OCI-M2 (cell line): ENCODE results near the gene CENPU.

Experiments used
- DNase-seq: peaks from one replicate; lab custom pipeline; 2025; ENCODE audit not compliant: unreplicated experiment; lab: John Stamatoyannopoulos, UW

CENPU gene

DNA sequence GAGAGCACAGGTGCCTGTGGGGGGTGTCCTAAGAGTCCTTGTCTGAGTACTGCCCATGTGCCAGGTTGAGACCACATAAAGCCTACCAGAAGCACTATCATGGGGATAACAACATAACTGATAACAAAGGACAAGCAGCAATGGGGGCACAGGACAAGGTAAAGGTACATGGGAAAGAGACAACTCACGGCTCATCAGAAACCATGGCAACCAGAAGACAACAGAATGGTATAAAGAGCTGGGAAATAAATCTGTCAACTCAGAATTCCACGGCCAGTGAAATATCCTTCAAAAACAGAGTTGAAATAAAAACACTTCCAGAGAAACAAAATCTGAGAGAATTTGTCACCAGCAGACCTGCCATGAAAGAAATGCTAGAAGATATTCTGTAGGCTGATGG, 20.0 kb downstream of the CENPU start:
- no peak for DNase-seq

DNA sequence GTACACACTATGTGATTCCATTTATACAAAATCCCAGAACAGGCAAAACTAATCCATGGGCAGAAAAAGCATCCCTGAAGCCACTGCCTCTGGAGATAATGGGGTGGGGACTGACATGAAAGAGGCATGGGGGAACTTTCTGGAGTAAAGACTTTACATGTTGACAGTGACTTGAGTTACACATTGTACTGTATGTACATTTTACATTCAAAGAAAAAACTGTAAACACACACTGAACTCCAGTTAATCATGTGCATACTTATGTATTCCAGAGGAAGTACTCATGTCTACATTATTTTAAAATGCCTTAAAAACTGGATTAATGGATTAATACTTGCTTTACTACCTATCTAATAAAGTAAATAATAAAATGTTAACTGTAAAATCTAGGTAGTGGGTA, 21.6 kb downstream of the CENPU start:
- DNase-seq = no peak

DNA sequence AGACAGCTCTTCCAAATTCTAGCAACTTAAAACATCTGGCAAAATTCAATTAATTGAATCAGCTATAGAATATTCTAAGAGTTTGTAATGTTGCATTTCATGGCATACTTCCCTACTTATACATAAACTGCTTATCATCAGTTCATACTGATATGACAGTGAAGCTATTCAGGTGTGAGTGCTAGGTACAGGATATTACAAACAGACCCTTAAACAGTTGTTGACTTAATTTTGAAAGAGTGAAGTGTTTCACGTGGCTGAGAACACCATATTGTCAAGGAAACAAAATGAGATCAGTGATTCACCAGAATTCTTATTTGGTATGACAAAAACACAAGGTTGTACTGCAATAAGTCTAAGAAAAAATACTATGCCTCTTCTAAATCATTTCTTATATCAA, 27.4 kb downstream of the CENPU start:
- DNase-seq = no peak

DNA sequence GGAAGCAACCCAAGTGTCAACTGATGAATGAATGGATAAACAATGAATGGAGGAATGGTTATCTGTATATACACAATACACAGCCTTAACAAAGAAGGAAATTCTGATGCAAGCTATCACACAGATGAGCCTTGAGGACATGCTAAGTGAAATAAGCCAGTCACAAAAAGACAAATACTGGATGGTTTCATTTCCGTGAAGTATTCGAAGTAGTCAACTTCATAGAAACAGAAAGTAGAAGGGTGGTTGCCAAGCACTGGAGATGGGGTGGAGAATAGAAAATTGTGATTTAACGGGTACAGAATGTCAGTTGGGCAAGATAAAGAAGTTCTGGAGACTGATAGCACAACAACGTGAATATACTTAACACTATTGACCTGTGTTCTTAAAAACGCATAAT, 28.2 kb downstream of the CENPU start:
- no peak for DNase-seq

DNA sequence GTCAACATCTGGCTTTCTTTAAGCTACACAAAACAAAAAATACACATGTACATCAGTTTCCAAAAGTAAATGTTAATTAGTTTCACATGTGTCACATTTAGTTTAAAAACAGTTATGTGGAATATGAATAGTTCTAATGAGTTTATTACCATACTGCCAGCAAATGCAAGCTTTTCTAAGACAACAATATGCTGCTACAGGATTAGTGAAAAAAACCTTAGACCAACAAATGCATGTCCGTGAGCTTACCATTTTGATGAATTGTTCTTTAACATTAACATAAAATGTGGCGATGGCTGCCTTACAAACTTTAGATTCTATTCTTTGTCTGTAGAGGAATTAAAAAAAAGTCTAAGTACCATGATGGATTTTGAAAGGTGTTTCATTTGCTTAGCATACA, 31.8 kb downstream of the CENPU start:
- DNase-seq = no peak

DNA sequence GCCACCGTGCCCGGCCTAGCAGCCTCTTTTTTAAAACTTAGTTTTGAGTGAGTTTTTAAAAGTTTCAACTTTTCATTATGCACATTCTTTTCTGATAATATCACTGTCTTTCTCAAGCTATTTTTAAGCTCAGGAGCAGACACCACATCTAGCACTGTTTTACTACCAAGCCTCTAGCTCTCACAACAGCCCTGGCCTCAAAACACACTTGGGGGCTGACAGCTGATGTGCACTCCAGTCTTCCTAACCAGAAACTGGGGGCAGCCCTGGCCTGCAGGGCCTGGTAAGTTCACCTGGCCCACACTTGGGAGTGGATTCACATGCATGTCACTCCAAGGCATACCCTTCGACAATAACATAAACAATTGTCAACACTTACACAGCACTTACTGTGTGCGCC, 34.0 kb downstream of the CENPU start:
- DNase-seq = no peak

DNA sequence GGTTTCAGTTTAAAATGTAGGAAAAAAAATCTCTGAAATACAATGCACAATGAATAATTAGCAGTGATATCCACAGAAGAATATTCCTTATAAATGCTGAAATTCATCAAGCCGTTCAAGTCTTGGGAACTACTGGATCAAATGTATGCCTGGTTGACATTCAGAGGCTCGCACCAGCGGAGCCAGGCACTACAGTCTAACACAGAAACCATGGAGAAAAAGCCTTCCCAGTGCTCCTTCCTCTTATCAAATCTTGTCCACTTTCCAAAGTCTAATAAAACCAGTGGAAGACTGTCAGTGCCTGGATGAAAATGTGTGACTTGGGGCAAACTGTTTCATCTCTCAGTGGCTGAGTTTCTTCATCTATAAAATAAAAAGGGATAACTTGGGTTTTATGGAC, 35.9 kb downstream of the CENPU start:
- DNase-seq = no peak

DNA sequence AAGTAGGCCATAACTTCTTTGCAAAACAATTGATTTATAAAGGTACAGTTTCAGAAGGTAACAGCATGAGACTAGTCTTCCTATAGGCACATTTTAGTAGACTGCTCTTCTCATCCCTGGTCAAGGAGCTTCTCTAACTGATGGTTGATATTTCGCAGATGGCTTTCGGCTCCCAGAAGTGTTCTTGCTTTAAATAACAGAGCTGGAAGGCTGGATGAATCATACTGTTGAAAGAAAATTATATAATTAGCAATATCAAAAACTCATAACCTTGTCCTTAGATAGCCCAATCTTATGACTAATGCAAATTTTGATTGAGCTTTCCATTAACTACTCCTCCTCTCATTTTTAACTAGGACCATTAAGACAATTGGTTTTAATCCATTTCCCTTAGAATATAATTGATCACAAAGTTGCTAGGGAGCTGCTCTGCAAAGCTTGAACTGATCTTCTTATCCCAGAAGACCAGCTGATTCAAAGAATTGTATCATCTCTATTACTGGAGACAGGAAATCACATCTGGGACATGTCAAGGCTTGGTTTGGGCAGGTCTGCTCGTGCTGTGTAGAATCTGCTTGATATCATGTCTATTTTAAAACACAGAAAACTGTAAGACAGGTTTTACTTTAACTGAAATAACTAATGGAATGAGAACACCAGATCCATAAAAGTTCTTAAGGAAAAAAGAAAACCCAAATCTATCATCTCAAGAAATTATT, 38.6 kb downstream of the CENPU start:
- DNase-seq = no peak

DNA sequence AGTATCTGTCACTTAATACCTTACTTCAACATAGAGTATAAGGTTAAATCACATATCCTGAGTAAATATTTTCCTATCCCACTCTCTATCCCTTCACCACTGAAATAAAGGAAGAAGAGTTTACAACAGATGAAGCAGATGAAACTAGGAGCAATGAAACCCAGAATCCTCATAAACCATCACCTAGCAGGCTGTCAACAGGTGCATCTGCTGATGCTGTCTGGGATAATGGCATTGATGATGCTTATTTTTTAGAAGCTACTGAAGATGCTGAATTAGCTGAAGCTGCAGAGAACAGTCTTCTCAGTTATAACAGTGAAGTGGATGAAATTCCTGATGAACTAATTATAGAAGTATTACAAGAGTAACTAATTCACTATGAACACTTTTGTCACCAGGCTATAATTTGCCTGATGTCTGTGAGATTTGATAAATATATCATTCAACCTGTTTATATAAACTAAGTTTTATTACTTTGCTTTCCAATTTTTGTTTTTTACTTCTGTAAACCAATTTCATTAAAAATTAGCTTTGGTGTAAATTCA, 39.4 kb downstream of the CENPU start:
- no peak for DNase-seq

DNA sequence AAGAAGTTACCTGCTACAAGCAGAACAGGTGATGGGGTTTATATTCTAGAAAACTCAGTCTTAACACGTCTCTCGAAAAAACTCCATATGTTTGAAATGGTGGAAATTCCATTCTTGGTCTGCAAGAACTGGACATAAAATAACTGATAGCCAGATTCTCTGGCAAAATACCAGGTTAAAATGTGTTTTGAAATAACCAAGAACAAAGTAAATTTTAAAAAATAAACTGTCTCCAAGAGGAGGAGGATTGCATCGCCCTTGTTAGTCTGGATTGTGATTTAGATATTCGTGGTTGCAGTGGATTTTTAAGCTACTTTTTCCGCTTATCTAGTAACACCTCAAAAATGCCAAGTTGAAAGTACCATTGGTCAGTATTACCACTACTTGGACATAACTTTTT, 40.8 kb downstream of the CENPU start:
- DNase-seq = no peak

DNA sequence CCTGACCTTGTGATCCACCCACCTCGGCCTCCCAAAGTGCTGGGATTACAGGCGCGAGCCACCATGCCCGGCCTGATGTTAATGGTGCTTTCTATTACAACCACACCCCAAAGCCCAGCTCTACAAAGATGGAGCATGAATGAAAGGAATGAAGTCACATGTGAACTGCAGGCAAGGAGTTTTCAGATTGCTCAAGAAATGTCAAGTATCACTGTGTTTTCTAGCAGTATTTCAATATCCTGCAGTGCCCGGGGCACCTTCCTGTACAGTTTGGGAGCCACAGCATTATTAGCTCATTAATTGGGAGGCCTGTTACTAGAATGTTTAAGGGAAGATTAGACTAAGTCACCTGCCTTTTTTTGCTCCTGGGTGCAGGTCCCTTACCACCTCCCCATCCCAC, 44.2 kb downstream of the CENPU start:
- no peak for DNase-seq

DNA sequence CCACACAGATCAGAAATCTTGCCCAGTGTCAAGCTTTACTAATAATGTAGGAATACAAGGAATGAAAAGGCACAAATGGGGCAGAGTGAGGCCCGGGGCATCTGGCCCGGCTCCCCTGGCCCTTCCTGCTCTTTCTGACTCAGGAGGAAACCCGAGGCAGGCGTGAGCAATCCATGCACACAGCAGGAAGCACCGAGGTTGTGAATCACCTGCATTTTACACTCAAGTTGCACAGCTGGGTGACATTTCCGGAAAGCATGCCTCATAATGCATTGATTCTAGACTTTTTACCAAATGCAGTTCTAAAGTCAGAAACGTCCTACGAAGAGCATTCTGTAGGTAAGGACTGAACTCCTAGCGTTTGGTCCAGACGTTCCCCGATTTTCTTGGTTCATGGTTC, 45.4 kb downstream of the CENPU start:
- no peak for DNase-seq

DNA sequence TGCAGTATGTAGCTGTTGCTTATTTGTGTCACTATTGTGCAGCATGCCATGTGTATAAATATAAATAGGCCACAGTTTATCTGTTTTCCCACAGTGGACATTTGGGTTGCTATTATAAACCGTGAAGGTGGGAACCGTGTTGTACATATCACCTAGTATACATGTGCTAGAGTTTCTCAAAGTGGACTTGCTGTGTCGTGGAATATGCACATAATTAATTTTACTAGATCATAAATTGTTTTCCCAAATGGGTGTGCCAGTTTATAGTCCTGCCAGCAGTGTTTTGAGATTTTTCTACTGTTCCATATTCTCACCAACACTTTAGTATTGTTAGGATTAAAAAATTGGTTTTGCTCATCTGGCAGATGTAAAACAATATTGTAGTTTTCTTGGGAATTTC, 45.9 kb downstream of the CENPU start:
- DNase-seq = no peak

DNA sequence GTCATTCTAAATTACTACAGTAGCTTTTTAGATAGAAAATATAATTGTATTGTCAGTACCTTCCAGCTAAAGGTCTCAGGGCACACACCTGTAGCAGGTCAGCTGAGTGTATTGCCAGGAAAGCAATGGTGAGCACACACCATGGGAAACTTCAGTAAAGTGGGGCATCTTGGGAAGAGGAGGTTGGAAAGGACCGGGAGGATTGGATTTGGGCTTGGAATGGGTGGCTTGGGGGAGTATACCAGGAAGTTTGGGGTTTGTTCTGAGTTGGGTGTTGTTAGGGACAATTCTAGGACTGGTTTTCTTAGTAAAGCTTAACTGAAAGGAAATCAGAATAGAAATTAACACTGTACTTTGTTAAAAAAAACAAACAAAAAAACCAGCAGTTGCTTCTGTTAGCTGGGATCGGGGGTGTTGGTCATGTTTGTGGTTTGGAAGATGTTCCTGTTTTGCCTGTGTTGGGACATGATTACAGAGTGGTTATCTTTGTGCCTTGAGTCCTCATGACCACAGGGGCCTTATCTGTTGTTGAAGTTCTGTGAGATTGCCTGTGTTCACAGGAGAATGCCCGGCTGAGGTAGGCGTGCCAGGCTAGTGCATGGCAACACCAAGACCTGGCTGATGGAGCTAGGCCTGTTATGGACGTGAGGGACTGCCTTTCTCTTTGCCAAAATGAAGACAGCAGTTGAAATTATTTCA, 49.3 kb downstream of the CENPU start:
- peak; percentile 62 for DNase-seq

DNA sequence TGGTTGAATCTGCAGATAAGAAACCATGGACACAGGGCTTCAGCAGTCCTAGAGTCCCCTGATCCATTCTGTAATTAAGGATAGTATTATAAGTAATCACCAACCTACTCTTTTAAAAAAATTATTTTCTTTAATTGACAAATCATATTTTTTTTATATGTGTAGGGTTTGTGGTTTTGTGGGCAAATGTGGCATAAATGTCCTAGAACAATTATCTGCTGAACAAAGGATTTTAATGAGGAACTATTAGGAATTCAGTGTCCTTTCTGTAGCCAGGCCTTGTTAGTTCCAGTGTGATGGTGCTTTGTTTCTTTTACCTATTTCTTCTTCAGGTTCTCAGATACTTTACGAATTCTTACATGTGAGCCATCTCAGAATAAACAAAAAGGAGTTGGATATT, 52.0 kb downstream of the CENPU start:
- no peak for DNase-seq

DNA sequence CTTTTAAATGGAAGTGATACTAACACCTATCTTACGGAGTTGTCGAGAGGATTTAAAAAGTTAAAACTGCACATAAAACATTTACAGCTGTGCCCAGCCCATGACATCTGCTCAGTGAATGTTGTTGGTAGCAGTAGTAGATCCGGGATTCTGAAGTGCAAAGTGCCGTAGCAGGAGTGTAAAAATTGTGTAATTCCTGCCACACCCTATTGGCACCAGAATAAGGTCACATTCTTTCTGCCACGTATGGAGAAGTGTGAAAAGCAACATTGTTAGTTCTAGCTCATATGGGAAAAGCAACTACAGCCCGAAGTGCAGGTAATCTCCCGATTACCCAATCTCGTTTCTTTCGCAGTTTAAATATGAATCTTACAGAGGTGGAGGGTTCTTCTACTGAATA, 53.2 kb downstream of the CENPU start:
- DNase-seq = no peak

DNA sequence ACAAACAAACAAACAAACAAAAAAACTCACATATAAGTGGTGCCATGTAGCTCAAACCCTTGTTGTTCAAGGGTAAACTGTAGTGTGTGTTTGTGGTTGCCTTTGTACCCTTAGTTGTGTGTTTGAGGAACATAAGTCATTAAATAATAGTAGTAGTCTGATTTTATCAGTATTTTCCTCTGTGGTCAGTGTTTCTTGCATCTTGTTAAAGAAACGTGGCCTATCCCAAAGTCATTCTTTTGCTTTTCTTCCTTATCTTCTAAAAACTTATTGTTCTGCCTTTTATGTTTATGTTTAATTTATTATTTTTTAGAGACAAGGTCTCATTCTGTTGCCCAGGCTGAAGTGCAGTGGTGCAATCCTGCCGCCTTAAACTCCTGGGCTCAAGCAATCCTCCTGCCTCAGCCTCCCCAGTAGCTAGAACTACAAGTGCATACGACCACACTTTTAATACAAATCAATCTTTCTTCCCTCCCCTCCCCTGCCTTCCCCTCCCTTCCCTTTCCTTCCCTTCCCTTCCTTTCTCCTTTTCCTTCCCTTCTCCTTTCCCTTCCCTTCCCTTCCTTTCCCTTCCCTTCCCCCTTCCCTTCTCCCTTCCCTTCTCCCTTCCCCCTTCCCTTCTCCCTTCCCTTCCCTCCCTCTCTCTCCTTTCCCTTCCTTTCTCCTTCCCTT, 57.9 kb downstream of the CENPU start:
- DNase-seq = no peak

DNA sequence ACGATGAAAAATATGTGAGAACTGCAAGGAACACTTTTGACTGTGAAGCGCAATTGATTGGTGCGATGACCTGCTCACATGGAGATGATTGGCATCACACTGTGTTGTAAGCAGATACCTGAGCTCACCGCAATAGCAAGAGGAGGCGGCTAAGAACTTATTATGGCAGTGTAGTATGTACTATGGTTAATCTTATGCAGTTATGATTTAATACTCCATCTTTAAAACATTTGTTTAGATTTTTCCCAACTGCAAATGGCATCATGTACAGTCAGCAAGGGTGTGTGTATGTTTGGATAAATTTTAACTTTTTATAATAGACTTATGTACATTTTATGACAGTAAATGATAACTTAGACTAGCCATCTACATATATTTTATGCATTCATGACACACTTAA, 58.9 kb downstream of the CENPU start:
- no peak for DNase-seq

DNA sequence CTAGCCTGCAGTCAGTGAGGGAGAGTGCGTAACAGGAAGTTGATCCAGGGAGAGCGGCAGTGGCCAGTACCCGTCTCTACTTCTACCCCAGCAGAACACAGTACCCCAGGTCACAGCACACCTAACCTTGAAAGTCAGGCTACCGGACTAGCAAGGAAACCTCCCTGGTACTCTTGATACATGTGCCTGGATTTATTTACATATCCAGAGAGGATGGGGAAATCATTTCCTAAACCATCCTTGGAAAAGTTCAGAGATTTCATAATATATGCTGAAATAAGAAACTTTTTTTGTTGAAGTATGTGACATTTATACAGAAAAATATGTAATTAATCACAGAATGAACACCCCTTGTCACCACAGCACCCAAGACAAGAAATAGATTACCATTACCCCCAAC, 59.9 kb downstream of the CENPU start:
- DNase-seq = no peak

DNA sequence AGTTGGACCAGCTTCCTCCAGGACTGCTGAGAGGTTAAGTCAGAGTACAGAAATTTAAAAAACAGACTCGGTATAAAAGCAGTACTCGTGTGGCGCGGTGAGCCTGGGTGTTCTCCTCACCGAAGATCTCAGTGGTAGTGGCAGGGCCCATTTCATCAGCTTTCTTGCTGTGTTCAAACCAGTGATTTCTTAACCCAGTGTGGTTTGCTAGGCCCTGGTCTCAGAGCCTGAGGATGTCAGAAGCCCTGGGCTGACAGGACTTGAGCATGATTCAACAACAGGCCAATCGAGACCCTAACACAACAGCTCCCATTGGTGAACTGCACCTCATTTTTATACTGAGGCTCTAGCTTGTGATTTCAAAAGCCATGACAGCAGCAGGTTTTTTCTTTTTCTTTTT, 61.2 kb downstream of the CENPU start:
- no peak for DNase-seq

DNA sequence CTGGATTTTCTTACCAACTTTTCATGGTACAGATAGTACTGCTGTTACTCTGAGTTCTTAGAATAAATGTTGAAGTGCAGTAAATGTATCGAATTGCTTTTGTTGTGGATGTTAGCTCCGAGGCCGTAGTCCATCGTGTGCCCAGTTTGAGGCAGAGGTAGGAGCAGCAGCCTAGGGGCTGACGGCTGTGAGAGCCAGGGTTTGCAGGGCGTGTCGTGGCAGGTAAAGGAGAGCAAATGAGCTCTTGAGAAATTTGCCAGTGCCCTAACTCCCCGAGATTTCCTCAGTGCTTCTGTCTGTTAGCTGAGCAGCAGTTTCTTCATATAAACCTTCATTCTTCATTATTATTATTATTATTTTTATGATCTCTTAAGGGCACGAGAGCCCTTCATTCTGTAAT, 62.8 kb downstream of the CENPU start:
- no peak for DNase-seq

DNA sequence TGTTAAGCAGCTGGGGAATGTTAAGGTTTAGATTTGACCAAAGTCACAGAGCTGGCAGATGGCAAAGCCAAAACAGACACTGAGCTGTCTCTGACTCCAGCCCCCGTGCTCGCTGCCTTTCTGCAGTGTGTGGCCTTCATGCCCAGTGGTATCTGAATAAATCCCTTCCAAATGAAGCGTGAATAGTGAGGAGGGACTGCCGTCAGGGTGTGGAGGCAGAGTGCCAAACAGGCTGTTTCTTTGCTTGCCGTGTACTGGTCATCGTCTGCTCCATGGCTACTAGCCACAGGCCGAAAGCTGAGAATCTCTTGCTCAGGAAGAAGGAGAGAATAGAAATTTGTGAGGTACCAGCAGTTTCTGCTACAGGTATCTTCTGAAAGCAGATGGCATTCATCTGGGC, 64.6 kb downstream of the CENPU start:
- no peak for DNase-seq
